ENCODE results near the gene WDR86.

DNA sequence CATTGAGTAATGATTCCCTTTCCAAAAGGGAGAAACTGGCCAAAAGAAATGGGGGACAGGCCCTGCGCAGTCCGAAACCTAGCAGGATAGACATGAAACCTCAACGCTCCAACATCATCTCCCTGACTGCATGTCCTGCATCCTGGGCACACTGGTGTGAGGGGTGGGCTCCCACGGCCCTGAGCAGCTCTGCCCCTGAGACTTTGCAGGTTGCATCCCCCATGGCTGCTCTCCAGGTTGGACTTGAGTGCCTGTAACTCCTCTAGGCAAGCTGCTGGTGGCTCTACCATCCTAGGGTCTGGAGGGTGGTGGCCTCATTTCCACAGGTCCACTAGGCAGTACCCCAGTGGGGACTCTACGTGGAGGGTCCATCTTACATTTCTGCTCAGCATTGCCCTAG is 46.4 kb upstream of the WDR86 start:
- TF ChIP-seq, protein P1, sequence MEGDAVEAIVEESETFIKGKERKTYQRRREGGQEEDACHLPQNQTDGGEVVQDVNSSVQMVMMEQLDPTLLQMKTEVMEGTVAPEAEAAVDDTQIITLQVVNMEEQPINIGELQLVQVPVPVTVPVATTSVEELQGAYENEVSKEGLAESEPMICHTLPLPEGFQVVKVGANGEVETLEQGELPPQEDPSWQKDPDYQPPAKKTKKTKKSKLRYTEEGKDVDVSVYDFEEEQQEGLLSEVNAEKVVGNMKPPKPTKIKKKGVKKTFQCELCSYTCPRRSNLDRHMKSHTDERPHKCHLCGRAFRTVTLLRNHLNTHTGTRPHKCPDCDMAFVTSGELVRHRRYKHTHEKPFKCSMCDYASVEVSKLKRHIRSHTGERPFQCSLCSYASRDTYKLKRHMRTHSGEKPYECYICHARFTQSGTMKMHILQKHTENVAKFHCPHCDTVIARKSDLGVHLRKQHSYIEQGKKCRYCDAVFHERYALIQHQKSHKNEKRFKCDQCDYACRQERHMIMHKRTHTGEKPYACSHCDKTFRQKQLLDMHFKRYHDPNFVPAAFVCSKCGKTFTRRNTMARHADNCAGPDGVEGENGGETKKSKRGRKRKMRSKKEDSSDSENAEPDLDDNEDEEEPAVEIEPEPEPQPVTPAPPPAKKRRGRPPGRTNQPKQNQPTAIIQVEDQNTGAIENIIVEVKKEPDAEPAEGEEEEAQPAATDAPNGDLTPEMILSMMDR (IDR thresholded peaks at IDR 0.05; ENCODE audit: insufficient read depth, low read length) = no peak
- TF ChIP-seq POLR2AphosphoS5 (IDR thresholded peaks at IDR 0.05; ENCODE audit: low read depth) = no peak

All from HL-60 (cell line).